A673 (cell line): ENCODE results near the gene YRDC. TPM values are rescaled to one million over a fixed set of nuclear protein-coding genes. Genes with fewer than 3 reads are reported as not detected.

ENCODE experiments used
- BruUV-seq: library from RNA; stranded (reverse); fragments of 400-500 nt; replicated peaks from 2 replicates; lab custom pipeline; 2021; lab: Mats Ljungman, UMichigan
- CTCF ChIA-PET: fragments of 300-600 bp; sonication (Branson Sonifier 250); formaldehyde crosslinking; loops from one replicate; lab custom pipeline; 2022; ENCODE audit warnings: antibody characterized with exemption; lab: Charles Lee
- POLR2A ChIA-PET: fragments of 300-600 bp; sonication (Branson Sonifier 250); formaldehyde crosslinking; loops from one replicate; lab custom pipeline; 2022; ENCODE audit warnings: antibody characterized with exemption; ENCODE audit not compliant: low non-redundant PET; lab: Charles Lee
- DNase-seq: peaks from one replicate; pipeline ENCODE4 v3.0.0-alpha.2; 2015; ENCODE audit warnings: low spot score
- H3K27ac ChIP-seq: fragments of 200-600 bp; sonication (generic); 2 replicates; pipeline ENCODE4 v1.5.1; 2016; ENCODE audit warnings: mixed run types, low read depth, mild to moderate bottlenecking, mixed read lengths, antibody characterized with exemption, low read length; ENCODE audit not compliant: poor library complexity, severe bottlenecking
- H3K27me3 ChIP-seq: fragments of 200-600 bp; sonication (generic); replicated peaks from 2 replicates; pipeline ENCODE4 v1.6.1; 2017; ENCODE audit warnings: mixed run types, low read depth, mild to moderate bottlenecking, mixed read lengths, antibody characterized with exemption, low read length; ENCODE audit not compliant: insufficient read depth, poor library complexity
- H3K36me3 ChIP-seq: fragments of 200-600 bp; sonication (generic); 2 replicates; pipeline ENCODE4 v1.6.1; 2016; ENCODE audit warnings: mixed run types, mild to moderate bottlenecking, mixed read lengths, antibody characterized with exemption, low read length; ENCODE audit not compliant: insufficient read depth, poor library complexity, severe bottlenecking
- H3K4me1 ChIP-seq: fragments of 200-600 bp; sonication (generic); 2 replicates; pipeline ENCODE4 v1.6.1; 2017; ENCODE audit warnings: mixed run types, mild to moderate bottlenecking, mixed read lengths, antibody characterized with exemption, low read length; ENCODE audit not compliant: insufficient read depth, poor library complexity, severe bottlenecking
- H3K4me3 ChIP-seq: fragments of 200-600 bp; sonication (generic); 2 replicates; pipeline ENCODE4 v1.5.1; 2016; ENCODE audit warnings: low read depth, mixed run types, mild to moderate bottlenecking, mixed read lengths, low read length; ENCODE audit not compliant: poor library complexity, severe bottlenecking
- H3K9me3 ChIP-seq: fragments of 200-600 bp; sonication (generic); 2 replicates; pipeline ENCODE4 v1.6.1; 2016; ENCODE audit warnings: mixed run types, low read depth, mild to moderate bottlenecking, mixed read lengths, antibody characterized with exemption, low read length; ENCODE audit not compliant: poor library complexity, severe bottlenecking
- CTCF ChIP-seq: fragments of 300-800, 200-600 bp; sonication (generic); conservative IDR thresholded peaks from 2 replicates; pipeline ENCODE4 v1.5.1; 2017; ENCODE audit warnings: low read depth, mild to moderate bottlenecking, antibody characterized with exemption, low read length, moderate library complexity, mixed read lengths
- EZH2 ChIP-seq: fragments of 200-600 bp; sonication (generic); IDR thresholded peaks from 2 replicates; pipeline ENCODE4 v1.6.1; 2017; ENCODE audit warnings: borderline replicate concordance, low read depth, mild to moderate bottlenecking, mixed read lengths, antibody characterized with exemption, low read length; ENCODE audit not compliant: poor library complexity, severe bottlenecking
- intact Hi-C: fragments of 100-400 bp; cut with micrococcal nuclease; formaldehyde crosslinking; loops from one replicate; pipeline ENCODE4 v1.10.0; 2022; ENCODE audit not compliant: unreplicated experiment
- total RNA-seq: library from RNA; stranded (reverse); gene quantifications from 2 replicates; pipeline ENCODE4 v1.2.3, GENCODE V29; 2021

The YRDC gene
- total RNA-seq, 1 experiment from 2014 or later: 38.5 TPM

- peaks cover 16% of the 10 kb centered on the region for H3K36me3 ChIP-seq
- TF ChIP-seq EZH2 (no peak), CTCF (no peak)
- ChIA-PET CTCF (no interaction called here), POLR2A (no interaction called here)
- H3K4me1 ChIP-seq: no peaks in the 10 kb centered on the region
- no TSS peak for BruUV-seq
- DNase-seq: no peak
- no peaks in the 10 kb centered on the region for H3K27me3 ChIP-seq
- no peak overlapping the region for H3K4me3 ChIP-seq
- H3K27ac ChIP-seq: no peak overlapping the region
- H3K9me3 ChIP-seq: no peaks in the 10 kb centered on the region
- intact Hi-C loops: no loop called here
Observed at GRCh38 chr1:37851782-37852210, 43.8 kb upstream of the YRDC start.

GRCh38 chr1:37851262-37851661 is 43.3 kb upstream of the YRDC start:
- no TSS peak for BruUV-seq
- no peak for DNase-seq
- intact Hi-C loops: no loop called here
- Histone ChIP-seq H3K27me3 (no peaks in the 10 kb centered on the region), H3K27ac (no peak overlapping the region), H3K4me1 (no peaks in the 10 kb centered on the region), H3K9me3 (no peaks in the 10 kb centered on the region), H3K36me3 (peaks cover 15% of the 10 kb centered on the region), H3K4me3 (no peak overlapping the region)
- no peak for TF ChIP-seq CTCF
- TF ChIP-seq EZH2: no peak
- POLR2A ChIA-PET: no interaction called here
- CTCF ChIA-PET: no interaction called here

GRCh38 chr1:37850352-37850955 is 42.4 kb upstream of the YRDC start:
- H3K4me1 ChIP-seq: no peaks in the 10 kb centered on the region
- no peak for DNase-seq
- no TSS peak for BruUV-seq
- ChIA-PET POLR2A (no interaction called here), CTCF (no interaction called here)
- no peak overlapping the region for H3K4me3 ChIP-seq
- H3K27ac ChIP-seq: peak overlapping the region; percentile 23
- TF ChIP-seq EZH2 (no peak), CTCF (no peak)
- no peaks in the 10 kb centered on the region for H3K27me3 ChIP-seq
- peaks cover 10% of the 10 kb centered on the region for H3K36me3 ChIP-seq
- intact Hi-C loops: no loop called here
- no peaks in the 10 kb centered on the region for H3K9me3 ChIP-seq
